NCI-H2196 treated with DMSO at 0.1 percent for 48 hours (cell line): Measurements from ENCODE around the gene VIL1.

Source experiments
- DNase-seq: peaks from one replicate; lab custom pipeline; 2025; ENCODE audit not compliant: unreplicated experiment; lab: John Stamatoyannopoulos, UW

Gene VIL1

DNA sequence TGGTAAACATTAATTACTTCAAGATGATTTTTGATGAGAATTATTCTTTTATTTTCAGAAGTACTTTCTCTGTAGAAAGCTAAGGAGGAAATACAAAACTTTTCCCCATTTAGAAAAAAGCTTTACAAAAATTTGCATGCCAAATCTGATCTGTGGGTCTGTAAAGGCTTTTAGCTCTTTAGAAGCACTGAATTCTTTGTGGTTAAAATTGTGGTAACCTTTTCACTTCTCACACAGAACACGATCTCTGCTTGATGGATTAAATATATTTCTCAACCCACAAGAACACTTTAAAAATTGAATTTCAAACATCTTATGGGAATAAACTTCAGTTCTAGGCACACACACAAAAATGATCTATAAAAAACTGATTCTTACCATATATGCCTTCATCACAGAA, 63.7 kb downstream of the VIL1 start:
- DNase-seq, result no peak

DNA sequence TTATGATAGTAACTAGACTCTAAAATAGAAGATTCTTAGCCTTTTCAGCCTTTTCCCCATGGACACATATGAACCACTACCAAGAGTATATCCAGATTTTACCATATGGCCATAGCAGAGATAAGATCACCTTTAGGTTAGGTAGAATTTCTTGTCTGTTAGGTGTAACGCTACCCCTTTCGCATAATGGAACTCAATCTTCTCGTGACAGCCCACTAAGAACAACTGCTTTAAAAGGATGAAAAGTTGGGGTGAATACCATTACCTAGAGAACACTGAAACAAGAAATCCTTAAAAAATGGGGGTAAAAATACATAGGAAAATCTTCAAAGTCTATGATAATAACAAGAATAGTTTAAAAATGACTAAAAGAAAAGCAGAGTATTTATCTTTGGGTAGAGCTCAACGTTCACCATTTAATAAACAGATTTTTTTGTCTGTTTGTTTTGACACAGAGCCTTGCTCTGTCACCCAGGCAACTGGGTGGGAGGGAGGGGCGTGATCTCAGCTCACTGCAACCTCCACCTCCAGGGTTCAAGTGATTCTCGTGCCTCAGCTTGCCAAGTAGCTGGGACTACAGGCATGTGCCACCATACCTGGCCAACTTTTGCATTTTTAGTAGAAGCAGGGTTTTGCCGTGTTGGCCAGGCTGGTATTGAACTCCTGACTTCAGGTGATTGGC, 67.2 kb downstream of the VIL1 start:
- DNase-seq, result no peak

DNA sequence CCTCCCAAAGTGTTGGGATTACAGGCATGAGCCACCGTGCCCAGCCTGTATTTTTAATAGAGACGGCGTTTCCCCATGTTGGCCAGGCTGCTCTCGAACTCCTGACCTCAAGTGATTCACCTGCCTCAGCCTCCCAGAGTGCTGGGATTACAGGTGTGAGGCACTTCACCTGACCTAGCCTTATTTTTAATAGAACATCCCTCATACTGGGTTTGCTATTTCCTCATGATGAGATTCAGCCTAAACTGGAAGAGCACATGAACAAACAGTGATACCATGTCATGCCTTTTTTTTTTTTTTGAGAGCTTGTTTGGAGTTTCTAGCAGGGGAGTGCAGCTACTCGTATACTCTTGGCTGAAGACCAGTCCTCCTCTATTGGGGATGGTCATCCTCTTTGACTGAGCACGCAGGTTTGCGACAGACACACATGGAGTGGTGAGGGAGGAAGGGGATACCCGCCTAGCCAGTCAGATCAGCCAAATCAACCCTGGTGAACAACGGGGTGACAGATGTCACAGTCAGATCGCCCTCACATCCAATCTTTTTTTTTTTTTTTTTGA, 81.7 kb downstream of the VIL1 start:
- DNase-seq, result no peak

DNA sequence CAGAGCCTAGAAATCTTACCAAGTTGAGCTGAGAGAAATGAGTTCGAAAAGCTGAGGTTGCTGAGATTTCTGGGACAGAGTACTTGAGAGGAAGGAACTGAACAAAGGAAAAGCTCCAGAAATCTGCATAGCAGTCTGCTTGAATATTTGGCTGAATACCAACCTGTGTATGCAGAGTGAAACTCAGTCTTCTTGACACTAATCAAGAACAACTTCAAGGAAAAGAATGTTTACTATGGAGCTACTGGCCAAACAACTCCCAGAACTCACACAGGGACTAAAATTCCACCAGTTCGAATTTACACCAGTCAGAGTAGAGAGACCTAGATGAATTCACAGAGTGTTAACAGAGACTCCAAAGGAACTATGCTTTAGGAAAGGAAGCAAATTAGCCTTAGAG, 82.7 kb downstream of the VIL1 start:
- DNase-seq, result no peak
